Measurements from ENCODE around the gene EZR. TPM values are rescaled to one million over a fixed set of nuclear protein-coding genes. Genes with fewer than 3 reads are reported as not detected.

EZR gene
- total RNA-seq, 1 experiment from 2014 or later = 375 TPM

GRCh38 chr6:158759966-158760617 is 59.1 kb downstream of the EZR start:
- no peak for TF ChIP-seq CTCF (conservative IDR thresholded peaks at IDR 0.05)
- Histone ChIP-seq H2BK20ac (ENCODE audit: low read depth, low read length, poor library complexity, severe bottlenecking) (no peak overlapping the region), H3K18ac (ENCODE audit: insufficient read length, low read depth, low read length) (no peak overlapping the region), H2BK120ac (ENCODE audit: low read depth, low read length, poor library complexity, severe bottlenecking) (no peak overlapping the region), H3K27ac (ENCODE audit: insufficient read length, low read depth, low read length) (no peak overlapping the region), H3K4ac (ENCODE audit: low read depth, low read length) (no peak overlapping the region), H3K79me2 (ENCODE audit: insufficient read depth, low read length) (no peaks in the 10 kb centered on the region), H4K91ac (ENCODE audit: insufficient read length, low read depth, low read length) (no peak overlapping the region), H2AFZ (ENCODE audit: low read length) (no peak overlapping the region), H3K23ac (ENCODE audit: insufficient read length, low read depth, low read length) (no peak overlapping the region), H4K5ac (ENCODE audit: insufficient read length, low read depth, low read length) (no peak overlapping the region), H3K4me1 (ENCODE audit: insufficient read depth, low read length) (peaks cover 3% of the 10 kb centered on the region; the same call in 1 of the 2 replicates), H3K14ac (ENCODE audit: insufficient read depth, low read length) (no peak overlapping the region), H3K9ac (ENCODE audit: extremely low read depth, insufficient read length, low read length) (no peak overlapping the region), H3K9me3 (ENCODE audit: control insufficient read depth, low read depth, low read length) (no peaks in the 10 kb centered on the region), H2BK5ac (ENCODE audit: insufficient read length, low read length) (no peak overlapping the region), H4K8ac (replicated peaks; ENCODE audit: insufficient read length, low read depth, low read length) (no peak overlapping the region), H2BK12ac (ENCODE audit: insufficient read length, low read depth, low read length) (no peak overlapping the region), H3K79me1 (ENCODE audit: insufficient read depth, low read depth, low read length, poor library complexity, severe bottlenecking) (no peaks in the 10 kb centered on the region), H4K20me1 (ENCODE audit: control insufficient read depth, insufficient read depth, insufficient read length) (no peaks in the 10 kb centered on the region), H3K4me2 (ENCODE audit: insufficient read depth, insufficient read length, low read length) (no peak overlapping the region), H3K23me2 (ENCODE audit: insufficient read length, low read depth, low read length, poor library complexity, severe bottlenecking) (no peaks in the 10 kb centered on the region), H3K56ac (ENCODE audit: insufficient read length, low read depth, low read length) (no peak overlapping the region), H3T11ph (ENCODE audit: low read length) (no peak overlapping the region), H2AK5ac (ENCODE audit: insufficient read length, low read length) (no peak overlapping the region), H2BK15ac (ENCODE audit: low read depth, low read length) (no peak overlapping the region), H3K27me3 (ENCODE audit: insufficient read depth, low read length) (no peaks in the 10 kb centered on the region; the same call in 1 of the 2 replicates)
- no CpG with 5 or more reads among the region's 7 CpGs for WGBS (ENCODE audit: extremely low coverage, insufficient read length, low lambda C conversion rate)
- H3K9me3 Mint-ChIP-seq = no peaks in the 10 kb centered on the region
- DNase-seq = no peak
- peaks cover 31 to 36% of the 10 kb centered on the region in 2 experiments for H3K4me1 Mint-ChIP-seq
- H3K27ac Mint-ChIP-seq = no peak overlapping the region
- H3K36me3 Mint-ChIP-seq (ENCODE audit: insufficient read depth in 1 of 3, low read depth in 3 of 3) = peaks cover 4 to 12% (median 6%) of the 10 kb centered on the region in 3 experiments; a peak in 6 of 7 replicates
- H3K4me3 Mint-ChIP-seq = no peak overlapping the region
- peaks cover 3% of the 10 kb centered on the region for H3K27me3 Mint-ChIP-seq (ENCODE audit: low read depth)
